ENCODE data around the gene STARD10. TPM values are rescaled to one million over a fixed set of nuclear protein-coding genes. Genes with fewer than 3 reads are reported as not detected.
A peak's percentile ranks its signal among the peaks of the same experiment; 100 is the strongest.

Gene STARD10
- total and polyA plus RNA-seq, 9 of the 15 experiments (the other 6 are each of a cell fraction or from before 2014, with no cell fraction given) = 0.15 to 52.9 (median 32.3) TPM

- TF ChIP-seq ARID1B (IDR thresholded peaks at IDR 0.05) = 0 out of 2 replicates have a peak, but pooled peaks have one; percentile 23
- peak; percentile 44 for TF ChIP-seq TAF1 (IDR thresholded peaks at IDR 0.05; ENCODE audit: control insufficient read depth, extremely low read depth, insufficient read depth, low read length, severe bottlenecking)
- TF ChIP-seq SREBF2 (CRISPR knock-in tag; IDR thresholded peaks at IDR 0.05) = no peak
- no peak for TF ChIP-seq NCOA6 (IDR thresholded peaks at IDR 0.05)
- no peak for TF ChIP-seq EZH2 (IDR thresholded peaks at IDR 0.05; ENCODE audit: borderline replicate concordance, low read depth, low read length)
- TF ChIP-seq ZNF165 (CRISPR knock-in tag; IDR thresholded peaks at IDR 0.05; ENCODE audit: borderline replicate concordance) = no peak
- no peak for TF ChIP-seq ZNF445 (CRISPR knock-in tag; IDR thresholded peaks at IDR 0.05; ENCODE audit: low read depth)
- TF ChIP-seq SMARCB1 (IDR thresholded peaks at IDR 0.05; ENCODE audit: insufficient read length, low read depth) = no peak
- 0 out of 2 replicates have a peak, but pooled peaks have one; percentile 34 for TF ChIP-seq ZNF583 (CRISPR knock-in tag; IDR thresholded peaks at IDR 0.05)
- no peak for TF ChIP-seq ZNF124 (CRISPR knock-in tag; IDR thresholded peaks at IDR 0.05)
- no peak for TF ChIP-seq ARID3B (CRISPR knock-in tag; IDR thresholded peaks at IDR 0.05; ENCODE audit: borderline replicate concordance)
- TF ChIP-seq RB1 (IDR thresholded peaks at IDR 0.05; ENCODE audit: low read depth) = peak; percentile 25; the same call in 1 of the 2 replicates
- no peak for TF ChIP-seq HDAC6 (IDR thresholded peaks at IDR 0.05; ENCODE audit: low read depth, low read length)
- TF ChIP-seq ZKSCAN8 (CRISPR knock-in tag; IDR thresholded peaks at IDR 0.05) = peak; percentile 58; the same call in 1 of the 2 replicates
- TF ChIP-seq PHF8 (IDR thresholded peaks at IDR 0.05; ENCODE audit: borderline replicate concordance, low read length) = peak; percentile 49; the same call in 1 of the 2 replicates
- TF ChIP-seq SMAD3 (CRISPR knock-in tag; conservative IDR thresholded peaks at IDR 0.05) = no peak
- no peak for TF ChIP-seq MITF (IDR thresholded peaks at IDR 0.05)
- TF ChIP-seq CSDE1 (IDR thresholded peaks at IDR 0.05) = no peak
- no peak for TF ChIP-seq JUNB (CRISPR knock-in tag; conservative IDR thresholded peaks at IDR 0.05)
- 0 out of 2 replicates have a peak, but pooled peaks have one; percentile 28 for TF ChIP-seq HDAC8 (tag; IDR thresholded peaks at IDR 0.05)
- TF ChIP-seq ARNT (IDR thresholded peaks at IDR 0.05) = no peak
- TF ChIP-seq SMARCA5 (IDR thresholded peaks at IDR 0.05) = 0 out of 2 replicates have a peak, but pooled peaks have one; percentile 1
- no peak for TF ChIP-seq PTTG1 (tag; IDR thresholded peaks at IDR 0.05; ENCODE audit: low read depth)
- TF ChIP-seq ZNF282 (CRISPR knock-in tag; IDR thresholded peaks at IDR 0.05) = no peak
- no peak for TF ChIP-seq ZBTB1 (CRISPR knock-in tag; IDR thresholded peaks at IDR 0.05; ENCODE audit: borderline replicate concordance, low read depth)
- TF ChIP-seq ATF2 (CRISPR knock-in tag; IDR thresholded peaks at IDR 0.05) = no peak
Measured at GRCh38 chr11:72787216-72788104, 6.4 kb downstream of the STARD10 start (continued).

Data from K562 (cell line).